HFFc6 (cell line): ENCODE measurements around the gene LYL1. TPM values are rescaled to one million over a fixed set of nuclear protein-coding genes. Genes with fewer than 3 reads are reported as not detected.

Source experiments
- DNase-seq: peaks from one replicate; pipeline ENCODE4 v3.0.0-alpha.2; 2018
- H3K27ac Mint-ChIP-seq: 2 replicates; pipeline ENCODE4 v1.8.0; 2020; ENCODE audit warnings: mild to moderate bottlenecking, mixed read lengths
- H3K27me3 Mint-ChIP-seq: 2 replicates; pipeline ENCODE4 v1.8.0; 2021; ENCODE audit warnings: mild to moderate bottlenecking, moderate library complexity, mixed read lengths; ENCODE audit not compliant: insufficient read depth
- H3K36me3 Mint-ChIP-seq: 2 replicates; pipeline ENCODE4 v1.8.0; 2021; ENCODE audit warnings: low read depth, mixed read lengths
- H3K4me1 Mint-ChIP-seq: 2 replicates; pipeline ENCODE4 v1.8.0; 2020; ENCODE audit warnings: low read depth, mixed read lengths
- H3K4me3 Mint-ChIP-seq: 2 replicates; pipeline ENCODE4 v1.8.0; 2020; ENCODE audit warnings: mild to moderate bottlenecking, moderate library complexity, mixed read lengths
- H3K9me3 Mint-ChIP-seq: 2 replicates; pipeline ENCODE4 v1.8.0; 2020; ENCODE audit warnings: mild to moderate bottlenecking, mixed read lengths
- CTCF ChIP-seq: fragments of 200-600 bp; sonication (generic); IDR thresholded peaks from 2 replicates; pipeline ENCODE4 v1.5.0; 2021; ENCODE audit warnings: antibody characterized with exemption, mild to moderate bottlenecking
- total RNA-seq, 6 experiments: library from RNA; stranded (reverse); fragmentation: NEBNext Ultra II Directional; extraction: Animal tissue kit (Norgen Biotek cat#: 25700); gene quantifications; 2 replicates in 1 of 6; 3 replicates in 5 of 6; pipeline ENCODE4 v1.2.3, GENCODE V29; 2021

The LYL1 gene
- total RNA-seq, 6 experiments from 2014 or later: 1.5 to 5.1 (median 4.2) TPM

DNA sequence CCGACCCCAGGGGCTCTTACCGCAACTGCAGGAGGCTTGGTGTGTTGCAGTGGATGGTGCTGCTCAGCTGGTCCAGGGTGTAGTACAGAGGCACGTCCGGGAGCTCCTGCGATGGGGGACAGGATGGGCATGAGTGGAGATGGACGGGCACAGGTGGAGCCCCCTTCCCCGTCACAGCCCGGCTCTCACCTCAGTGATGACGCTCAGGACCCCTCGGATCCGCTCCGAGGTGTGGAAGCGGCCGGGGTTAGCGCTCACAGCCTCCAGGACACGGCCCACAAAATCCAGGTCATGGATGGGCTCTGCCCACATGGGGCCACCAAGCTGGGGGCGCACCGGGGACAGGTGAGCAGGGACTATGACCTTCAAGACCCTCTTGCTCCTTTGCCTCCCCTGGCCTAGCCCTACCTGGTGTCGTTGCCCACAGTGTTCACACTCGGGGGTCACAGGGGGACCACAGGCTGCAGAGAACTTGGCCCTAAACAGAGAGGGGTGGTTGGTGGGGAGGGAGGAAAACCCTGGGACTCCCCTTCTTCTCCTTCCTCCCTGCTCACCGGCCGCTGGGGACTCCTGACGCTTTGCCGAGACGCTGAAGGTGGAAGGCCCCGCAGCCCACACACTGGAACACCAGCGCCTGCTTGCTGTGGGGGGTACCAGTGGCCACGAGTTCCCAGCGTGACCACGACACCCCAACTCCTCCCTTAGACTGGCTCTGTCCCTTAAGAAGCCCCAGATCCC is 6.9 kb upstream of the LYL1 start:
- Mint-ChIP-seq H3K36me3 (peaks cover 4% of the 10 kb centered on the region; the same call in 1 of the 2 replicates), H3K4me3 (no peak overlapping the region), H3K27ac (no peak overlapping the region), H3K4me1 (no peaks in the 10 kb centered on the region), H3K9me3 (no peaks in the 10 kb centered on the region), H3K27me3 (peaks cover 3% of the 10 kb centered on the region; the same call in 1 of the 2 replicates)
- DNase-seq: no peak
- TF ChIP-seq CTCF: no peak

DNA sequence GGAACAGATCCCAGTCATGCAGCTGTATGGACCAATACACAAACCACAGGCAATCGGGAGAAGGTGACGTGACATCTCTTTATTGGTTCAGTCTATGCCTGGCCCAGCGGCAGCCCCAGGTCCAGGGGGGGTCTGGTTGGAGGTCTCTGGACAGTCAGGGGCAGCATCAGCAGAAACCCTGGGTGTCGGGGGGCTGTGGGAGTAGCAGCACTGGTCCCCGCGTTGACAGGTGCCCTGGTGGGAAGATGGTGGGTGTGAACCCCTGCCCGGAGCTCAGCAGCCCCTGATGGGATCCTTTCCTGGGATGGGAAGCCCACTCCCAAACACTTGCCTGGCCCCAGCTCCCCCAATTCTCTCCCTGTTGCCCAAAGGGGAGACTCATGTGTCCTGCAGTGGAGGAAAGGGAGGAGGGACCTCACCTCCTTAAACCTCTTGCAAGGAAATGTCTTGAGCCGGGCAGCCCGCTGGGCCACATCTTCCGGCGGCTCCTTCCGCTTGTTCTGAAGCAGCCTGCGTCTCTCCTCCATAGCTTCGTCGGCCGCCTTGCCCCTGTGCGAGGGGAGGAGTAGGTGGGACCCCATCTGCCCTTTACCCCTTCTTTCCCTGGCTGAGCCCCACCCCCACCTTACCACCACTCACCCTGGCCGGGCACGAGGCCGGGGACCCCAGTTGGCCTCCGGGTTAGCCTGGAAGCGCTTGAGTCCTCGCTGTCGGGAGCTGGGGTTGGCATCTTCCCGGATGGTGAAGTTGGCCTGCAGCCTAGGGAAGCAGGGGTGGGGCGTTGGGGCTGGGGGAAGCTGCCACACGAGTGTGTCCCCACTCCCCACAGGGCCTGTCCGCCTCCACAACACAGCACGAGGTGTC is 2.4 kb upstream of the LYL1 start:
- H3K36me3 Mint-ChIP-seq: peaks cover 6% of the 10 kb centered on the region; the same call in 1 of the 2 replicates
- no peak overlapping the region for H3K4me3 Mint-ChIP-seq
- peaks cover 4% of the 10 kb centered on the region for H3K27me3 Mint-ChIP-seq
- no peaks in the 10 kb centered on the region for H3K9me3 Mint-ChIP-seq
- no peak for TF ChIP-seq CTCF
- H3K4me1 Mint-ChIP-seq: peaks cover 15% of the 10 kb centered on the region
- no peak overlapping the region for H3K27ac Mint-ChIP-seq
- DNase-seq: no peak

DNA sequence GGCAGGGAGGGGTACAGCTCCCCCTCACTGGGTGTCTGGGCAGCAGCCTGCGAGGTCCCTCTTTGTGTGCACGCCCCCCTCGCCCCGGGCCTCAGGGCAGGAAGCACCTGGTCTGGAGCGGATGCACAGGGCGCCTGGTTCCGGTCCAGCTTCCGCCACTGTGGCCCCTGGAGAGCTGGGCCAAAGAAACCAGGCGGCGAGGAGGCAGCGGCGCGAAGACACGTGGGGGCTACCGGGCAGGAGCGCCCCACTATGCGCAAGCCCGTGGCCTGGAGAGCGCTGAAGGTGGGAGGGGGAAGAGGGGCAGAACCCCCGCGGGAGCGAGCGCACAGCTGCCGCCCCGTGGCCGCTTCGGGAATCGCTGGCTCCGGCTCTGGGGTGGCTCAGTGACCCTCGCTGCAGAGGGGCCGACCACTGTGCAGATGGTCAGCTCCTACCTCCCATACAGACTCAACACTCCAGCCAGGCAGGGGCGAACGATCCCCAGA is 1.7 kb upstream of the LYL1 start:
- H3K27ac Mint-ChIP-seq: no peak overlapping the region
- no peak overlapping the region for H3K4me3 Mint-ChIP-seq
- peaks cover 19% of the 10 kb centered on the region for H3K4me1 Mint-ChIP-seq
- peaks cover 9% of the 10 kb centered on the region; the same call in 1 of the 2 replicates for H3K36me3 Mint-ChIP-seq
- peaks cover 7% of the 10 kb centered on the region for H3K27me3 Mint-ChIP-seq
- TF ChIP-seq CTCF: peak; percentile 51
- H3K9me3 Mint-ChIP-seq: no peaks in the 10 kb centered on the region
- DNase-seq: no peak

DNA sequence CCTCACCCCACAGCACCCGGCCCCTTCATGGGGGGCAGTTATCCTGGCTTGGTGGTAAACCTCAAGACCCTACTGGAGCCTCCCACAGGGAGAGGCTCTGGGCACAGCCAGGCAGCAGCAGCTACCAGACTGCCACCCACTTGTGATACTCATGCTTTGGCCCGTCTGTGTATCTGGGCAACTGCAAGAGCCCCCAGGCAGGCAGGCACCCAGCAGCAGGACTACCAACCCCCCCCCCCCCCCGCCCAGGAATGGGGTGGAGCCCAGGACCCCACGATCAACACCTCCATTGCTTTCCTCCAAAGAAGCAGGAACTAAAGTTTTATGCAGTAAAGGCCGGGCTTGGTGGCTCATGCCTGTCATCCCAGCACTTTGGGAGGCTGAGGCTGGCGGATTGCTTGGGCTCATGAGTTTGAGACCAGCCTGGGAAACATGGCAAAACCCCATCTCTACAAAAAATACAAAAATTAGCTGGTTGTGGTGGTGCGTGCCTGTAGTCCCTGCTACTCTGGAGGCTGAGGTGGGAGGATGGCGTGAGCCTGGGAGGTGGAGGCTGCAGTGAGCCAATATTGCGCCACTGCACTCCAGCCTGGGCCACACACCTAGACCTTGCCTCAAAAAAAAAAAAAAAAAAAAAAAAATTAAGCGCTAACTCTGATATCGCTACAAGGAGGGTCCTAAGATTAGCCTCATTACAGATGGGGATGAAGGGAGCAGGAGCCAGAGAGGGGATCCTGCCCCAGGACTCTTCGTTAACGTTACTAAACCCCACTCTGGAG is 1.1 kb upstream of the LYL1 start:
- peaks cover 25% of the 10 kb centered on the region for H3K4me1 Mint-ChIP-seq
- peaks cover 10% of the 10 kb centered on the region for H3K27me3 Mint-ChIP-seq
- peaks cover 13% of the 10 kb centered on the region; the same call in 1 of the 2 replicates for H3K36me3 Mint-ChIP-seq
- TF ChIP-seq CTCF: no peak
- no peak overlapping the region for H3K4me3 Mint-ChIP-seq
- no peak for DNase-seq
- no peaks in the 10 kb centered on the region for H3K9me3 Mint-ChIP-seq
- no peak overlapping the region for H3K27ac Mint-ChIP-seq

GRCh38 chr19:13102416-13102665 is 317 bp downstream of the LYL1 start:
- TF ChIP-seq CTCF: no peak
- H3K4me1 Mint-ChIP-seq: peaks cover 30% of the 10 kb centered on the region
- H3K36me3 Mint-ChIP-seq: peaks cover 10% of the 10 kb centered on the region; the same call in 1 of the 2 replicates
- no peak for DNase-seq
- H3K9me3 Mint-ChIP-seq: no peaks in the 10 kb centered on the region
- peak overlapping the region; percentile 81 for H3K4me3 Mint-ChIP-seq
- peaks cover 11% of the 10 kb centered on the region for H3K27me3 Mint-ChIP-seq
- peak overlapping the region; percentile 52 for H3K27ac Mint-ChIP-seq
